ENCODE data around the gene RASD2. TPM values are rescaled to one million over a fixed set of nuclear protein-coding genes. Genes with fewer than 3 reads are reported as not detected.
"Not testable (repeated sequence)": the region's sequence is repeated elsewhere in the genome, so short reads cannot be mapped to it uniquely, and the experiment has no call there.

Gene RASD2
- 1.1 TPM for total RNA-seq

GRCh38 chr22:35540595-35541253 lies at the start of gene RASD2:
TSS of gene RASD2 (plus strand) at chr22:35540831. CDS start at chr22:35546810, 5,979 bp downstream.
- DNase-seq, result peak; percentile 68

- DNase-seq, result not testable (repeated sequence)
Measured at GRCh38 chr22:35491061-35491907, 49.3 kb upstream of the RASD2 start.

GRCh38 chr22:35491908-35492380 lies 48.7 kb upstream of the RASD2 start:
- DNase-seq, result no peak

GRCh38 chr22:35493074-35493473 lies 47.6 kb upstream of the RASD2 start:
- DNase-seq, result no peak

GRCh38 chr22:35495711-35496110 lies 44.9 kb upstream of the RASD2 start:
- not testable (repeated sequence) for DNase-seq

DNA sequence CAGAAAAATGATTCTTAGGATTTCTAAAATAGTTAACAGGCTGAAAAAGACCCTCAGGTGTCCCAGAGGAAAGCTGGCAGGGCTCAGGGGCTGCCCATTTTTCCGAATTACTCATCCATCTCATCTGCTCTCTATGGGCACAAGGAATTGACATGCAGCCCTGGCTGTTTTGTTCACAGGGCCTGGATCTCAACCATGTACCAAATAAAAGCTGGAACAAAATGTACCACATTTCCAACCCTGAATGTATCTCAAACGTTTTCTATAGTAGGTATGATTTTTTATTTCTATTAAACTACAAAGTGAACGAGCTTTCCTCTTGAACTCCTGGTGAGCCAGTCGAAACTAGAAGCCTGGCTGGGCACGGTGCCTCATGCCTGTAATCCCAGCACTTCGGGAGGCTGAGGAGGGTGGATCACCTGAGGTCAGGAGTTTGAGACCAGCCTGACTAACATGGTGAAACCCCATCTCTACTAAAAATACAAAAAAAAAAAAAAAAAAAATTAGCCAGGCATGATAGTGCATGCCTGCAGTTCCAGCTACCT lies 43.8 kb upstream of the RASD2 start:
- DNase-seq, result no peak

GRCh38 chr22:35498026-35498800 lies 42.4 kb upstream of the RASD2 start:
- DNase-seq, result no peak

- DNase-seq, result no peak
Measured at GRCh38 chr22:35502836-35503235, 37.8 kb upstream of the RASD2 start.

- no peak for DNase-seq
Measured at GRCh38 chr22:35505399-35506258, 35.0 kb upstream of the RASD2 start.

GRCh38 chr22:35506259-35506570 lies 34.4 kb upstream of the RASD2 start:
- DNase-seq, result no peak

GRCh38 chr22:35507851-35508250 lies 32.8 kb upstream of the RASD2 start:
- not testable (repeated sequence) for DNase-seq

DNA sequence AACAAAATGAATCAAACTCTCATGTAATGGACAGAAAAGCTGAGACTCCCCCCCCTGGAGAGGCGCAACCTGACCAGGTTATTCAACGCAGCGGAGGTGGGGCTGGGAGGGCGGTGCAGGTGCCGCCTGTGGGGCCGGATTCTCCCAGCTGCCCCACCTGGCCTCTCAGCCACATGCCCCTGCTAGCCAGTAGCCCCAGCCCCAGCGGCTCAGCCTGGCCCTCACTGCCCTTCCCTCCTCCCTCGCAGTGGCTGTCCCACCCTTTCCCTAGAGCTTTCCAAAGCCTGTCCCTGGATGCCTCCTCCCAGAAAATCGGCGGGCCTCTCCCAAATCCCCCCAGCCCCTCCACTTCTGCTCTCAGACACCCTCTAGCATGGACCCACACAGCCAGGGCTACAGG lies 31.2 kb upstream of the RASD2 start:
- DNase-seq, result no peak

DNA sequence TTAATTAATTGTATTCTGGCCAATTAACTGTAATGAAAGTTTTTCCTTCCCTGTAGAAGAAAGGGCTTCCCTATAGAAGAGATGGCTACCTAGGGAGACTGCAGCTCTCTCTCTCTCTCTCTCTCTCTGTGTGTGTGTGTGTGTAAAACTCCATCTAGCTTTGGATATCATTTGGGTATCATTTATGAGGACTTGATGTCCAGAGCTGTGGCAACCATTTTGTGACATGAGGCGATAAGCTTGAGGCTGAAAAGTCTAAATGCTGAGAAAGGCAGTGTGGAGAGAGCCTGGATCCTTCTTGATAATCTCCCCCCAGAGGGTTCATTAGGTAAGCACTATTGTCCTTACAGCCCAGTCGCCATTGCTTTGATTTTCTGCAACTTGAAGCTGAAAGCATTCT lies 30.7 kb upstream of the RASD2 start:
- DNase-seq, result no peak

DNA sequence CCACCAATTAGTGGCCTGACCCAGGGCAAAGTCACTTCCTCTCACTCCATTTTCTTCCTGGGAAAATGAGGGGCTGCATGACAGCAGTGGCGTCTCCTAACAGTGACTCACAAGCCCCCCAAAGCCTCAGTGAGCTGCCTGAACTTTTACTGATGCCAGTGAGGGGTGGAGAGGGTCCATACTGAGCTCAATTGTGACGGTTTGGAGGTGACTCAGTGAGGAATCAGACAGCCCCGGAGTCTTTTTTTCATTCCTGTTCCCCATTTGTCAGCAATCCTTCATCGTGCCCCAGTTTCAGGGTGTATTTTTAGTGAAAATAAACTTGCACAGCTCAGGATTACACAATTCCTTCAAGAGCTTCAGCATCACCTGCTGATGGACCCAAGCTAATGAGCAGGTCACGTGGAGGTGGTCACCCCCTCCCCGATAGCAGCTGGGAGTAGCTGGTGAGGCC lies 30.1 kb upstream of the RASD2 start:
- DNase-seq, result no peak

GRCh38 chr22:35510951-35511350 lies 29.7 kb upstream of the RASD2 start:
- no peak for DNase-seq

- DNase-seq, result no peak
Measured at GRCh38 chr22:35514366-35514765, 26.3 kb upstream of the RASD2 start.

GRCh38 chr22:35515952-35516351 lies 24.7 kb upstream of the RASD2 start:
- DNase-seq, result not testable (repeated sequence)

GRCh38 chr22:35516723-35517122 lies 23.9 kb upstream of the RASD2 start:
- no peak for DNase-seq

- no peak for DNase-seq
Measured at GRCh38 chr22:35517207-35517606, 23.4 kb upstream of the RASD2 start.

- no peak for DNase-seq
Measured at GRCh38 chr22:35517769-35518530, 22.7 kb upstream of the RASD2 start.

DNA sequence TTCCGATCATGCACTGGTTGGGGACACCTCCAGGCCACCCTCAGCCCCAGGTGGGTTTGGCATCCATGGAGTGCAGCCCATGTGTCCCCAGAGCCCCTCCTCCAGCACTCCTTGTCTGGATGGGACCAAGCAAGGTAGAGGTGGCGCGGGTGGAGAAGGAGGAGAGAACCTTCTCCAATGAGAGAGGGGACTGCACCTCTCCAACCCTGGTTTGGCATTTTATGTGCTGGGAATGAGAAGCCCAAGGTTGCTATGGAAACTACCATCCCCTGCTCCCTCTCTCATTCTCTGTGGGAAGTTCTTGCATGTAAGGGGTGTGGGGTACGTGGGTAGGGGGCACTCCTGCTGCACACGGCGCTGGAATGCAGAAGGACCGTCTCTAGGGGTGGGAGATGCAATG lies 21.8 kb upstream of the RASD2 start:
- DNase-seq, result no peak
